Skeletal muscle tissue (tissue), 4 donors: ENCODE data around the gene ANTKMT. TPM values are rescaled to one million over a fixed set of nuclear protein-coding genes. Genes with fewer than 3 reads are reported as not detected.
"Not testable (repeated sequence)": the region's sequence is repeated elsewhere in the genome, so short reads cannot be mapped to it uniquely, and the experiment has no call there.

Source experiments
- H3K27ac ChIP-seq: one replicate; pipeline ENCODE4 v1.7.0; 2013; ENCODE audit warnings: mild to moderate bottlenecking, low read depth, low read length, inconsistent platforms
- H3K27me3 ChIP-seq, 3 donors: one replicate each; pipeline ENCODE4 v1.7.0; 2013; ENCODE audit warnings: low read length in 3 of 3; ENCODE audit not compliant: control insufficient read depth in 3 of 3, insufficient read depth in 3 of 3
- H3K36me3 ChIP-seq, 3 donors: one replicate each; pipeline ENCODE4 v1.7.0; 2013; ENCODE audit warnings: low read length in 3 of 3; ENCODE audit not compliant: control insufficient read depth in 3 of 3, insufficient read depth in 3 of 3
- H3K4me1 ChIP-seq, 3 donors: one replicate each; pipeline ENCODE4 v1.7.0; 2013; ENCODE audit warnings: low read length in 3 of 3, mild to moderate bottlenecking in 3 of 3; ENCODE audit not compliant: control insufficient read depth in 3 of 3, insufficient read depth in 3 of 3
- H3K4me3 ChIP-seq, 3 donors: one replicate each; pipeline ENCODE4 v1.7.0; 2013; ENCODE audit warnings: low read length in 3 of 3
- H3K9ac ChIP-seq, 3 donors: one replicate each; pipeline ENCODE4 v1.7.0; 2013; ENCODE audit warnings: low read length in 3 of 3, mild to moderate bottlenecking in 3 of 3, moderate library complexity in 2 of 3, low read depth in 1 of 3
- H3K9me3 ChIP-seq, 3 donors: one replicate each; pipeline ENCODE4 v1.7.0; 2013; ENCODE audit warnings: low read length in 3 of 3; ENCODE audit not compliant: control insufficient read depth in 3 of 3
- total RNA-seq: library from RNA; depleted of rRNA; stranded (reverse); fragments of >200 nt; gene quantifications from one replicate; pipeline ENCODE4 v1.2.3, GENCODE V29; 2014
- donor health status: Osteomylitis.

Gene ANTKMT
- total RNA-seq, 1 donor from 2014 or later = 12.0 TPM

DNA sequence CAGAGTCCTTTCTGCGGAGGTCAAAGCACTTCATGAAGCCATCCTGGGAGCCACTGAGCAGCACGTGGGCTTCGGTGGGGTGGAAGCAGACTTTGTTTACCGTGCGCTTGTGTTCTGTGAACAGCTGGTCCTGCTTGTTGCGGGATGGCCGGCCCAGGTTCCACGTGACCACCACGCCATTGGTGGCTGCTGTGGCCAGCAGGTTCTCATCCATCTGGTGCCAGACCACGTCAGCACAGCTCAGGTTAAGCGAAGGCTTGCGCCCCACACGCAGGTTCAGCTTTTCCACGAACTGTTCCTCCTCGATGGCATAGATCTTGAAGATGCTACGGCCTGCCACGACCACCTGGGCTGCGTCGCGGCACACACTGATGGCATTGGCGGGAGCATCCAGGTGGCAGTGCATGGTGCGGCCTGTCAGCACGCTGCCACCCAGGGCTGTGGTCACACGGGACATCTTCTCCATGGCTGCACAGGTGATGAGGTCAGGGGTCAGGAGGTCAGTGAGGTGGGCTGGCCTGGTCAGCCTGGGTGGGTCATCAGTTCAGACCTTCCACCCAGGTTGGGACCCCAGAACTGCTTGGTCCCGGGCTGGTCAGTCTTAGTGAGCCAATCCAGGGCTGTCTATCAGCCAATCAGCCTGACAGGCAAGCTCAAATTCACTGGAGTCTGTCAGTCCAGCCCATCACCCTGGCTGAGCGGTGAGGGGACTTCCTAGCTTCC is 31.6 kb upstream of the ANTKMT start:
- H3K9ac ChIP-seq = peak overlapping the region; percentile 74 to 96 (median 93)
- H3K27me3 ChIP-seq = peaks cover 24 to 32% (median 27%) of the 10 kb centered on the region in 3 donors
- peaks cover 6 to 19% (median 7%) of the 10 kb centered on the region in 3 donors for H3K36me3 ChIP-seq
- no peaks in the 10 kb centered on the region for H3K9me3 ChIP-seq
- H3K27ac ChIP-seq = peak overlapping the region; percentile 76
- H3K4me1 ChIP-seq = peaks cover 28 to 56% (median 30%) of the 10 kb centered on the region in 3 donors
- H3K4me3 ChIP-seq = peak overlapping the region; percentile 72 to 93 (median 89)

DNA sequence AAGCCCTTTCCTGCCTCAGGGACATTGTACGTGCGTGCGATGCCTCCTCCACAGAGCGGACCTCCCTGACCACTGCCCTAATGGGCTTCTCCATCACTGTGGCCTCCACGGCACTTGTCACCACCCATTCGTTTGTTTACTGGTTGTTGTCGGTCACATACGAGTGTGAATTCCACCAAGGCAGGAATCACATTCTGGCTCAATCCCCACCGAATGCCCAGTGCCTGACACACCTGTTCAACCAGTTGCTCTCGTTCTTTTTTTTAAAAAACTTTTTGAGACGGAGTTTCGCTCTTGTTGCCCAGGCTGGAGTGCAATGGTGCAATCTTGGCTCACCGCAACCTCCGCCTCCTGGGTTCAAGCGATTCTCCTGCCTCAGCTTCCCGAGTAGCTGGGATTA is 29.7 kb upstream of the ANTKMT start:
- H3K4me1 ChIP-seq = peaks cover 19 to 45% (median 33%) of the 10 kb centered on the region in 3 donors
- H3K9ac ChIP-seq, H3K9me3 ChIP-seq, H3K27ac ChIP-seq: not testable (repeated sequence)
- H3K36me3 ChIP-seq = peaks cover 4 to 14% (median 6%) of the 10 kb centered on the region in 3 donors
- H3K27me3 ChIP-seq = peaks cover 39 to 45% (median 44%) of the 10 kb centered on the region in 3 donors
- peak overlapping the region in 1 of 3 donors; percentile 72 for H3K4me3 ChIP-seq

DNA sequence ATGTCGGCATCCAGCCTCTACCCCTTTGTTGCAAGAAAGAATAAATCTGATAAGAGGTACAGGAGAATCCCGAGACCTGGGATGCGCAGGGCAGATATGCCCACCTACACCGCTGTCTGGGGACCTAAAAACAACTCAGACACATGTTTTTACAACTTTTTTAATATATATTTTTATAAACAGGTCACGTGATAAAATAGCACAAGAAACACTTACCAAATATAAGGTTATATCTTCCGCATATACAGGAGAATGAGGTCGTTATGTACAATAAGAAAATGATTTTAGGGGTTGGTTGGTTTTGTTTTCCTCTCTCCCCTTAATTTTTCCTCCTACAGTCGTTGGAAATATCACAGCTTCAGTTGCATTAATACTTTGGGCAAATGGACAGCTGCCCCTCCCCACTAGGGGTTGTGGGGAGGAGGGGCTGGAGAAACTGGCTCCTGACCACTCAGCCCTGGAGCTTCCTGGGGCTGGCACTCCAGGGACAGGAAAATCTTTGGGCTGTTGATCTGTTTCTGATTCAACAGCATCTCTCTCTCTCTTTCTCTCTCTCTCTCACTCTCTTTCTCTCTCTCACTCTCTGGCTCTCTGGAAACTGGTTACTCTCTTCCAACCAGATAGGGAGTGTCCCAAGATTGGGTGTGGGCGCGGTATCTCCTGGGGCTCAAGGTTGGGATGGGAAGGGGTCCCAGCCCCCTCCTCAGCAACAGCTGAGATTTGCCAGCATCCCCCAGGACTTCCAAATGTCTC is 28.4 kb upstream of the ANTKMT start:
- no peak overlapping the region for H3K4me3 ChIP-seq
- no peaks in the 10 kb centered on the region for H3K9me3 ChIP-seq
- no peak overlapping the region for H3K27ac ChIP-seq
- peaks cover 19 to 34% (median 33%) of the 10 kb centered on the region in 3 donors for H3K4me1 ChIP-seq
- H3K36me3 ChIP-seq = peaks cover 0 to 4% (median 2%) of the 10 kb centered on the region in 3 donors
- no peak overlapping the region for H3K9ac ChIP-seq
- H3K27me3 ChIP-seq = peaks cover 44 to 52% (median 52%) of the 10 kb centered on the region in 3 donors

DNA sequence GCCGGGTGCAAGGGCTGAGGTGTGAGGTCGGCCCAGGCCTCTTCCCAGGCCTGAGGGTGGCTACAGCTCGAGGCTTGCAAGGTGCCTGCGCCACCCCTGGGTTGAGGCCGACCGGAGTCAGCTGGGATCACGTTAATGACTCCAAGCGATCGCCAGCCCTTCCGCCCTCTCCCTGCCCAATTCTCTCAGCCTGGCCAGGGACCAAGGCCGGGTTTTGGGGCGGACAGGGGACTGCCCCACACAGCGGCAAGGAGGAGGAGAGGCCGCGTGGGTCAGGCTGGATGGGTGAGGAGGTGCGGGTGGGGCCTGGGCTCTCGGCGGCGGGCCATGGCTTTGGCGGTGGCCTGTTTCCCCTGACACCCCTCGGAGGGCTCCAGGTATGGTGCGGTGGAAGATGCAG is 27.6 kb upstream of the ANTKMT start:
- peaks cover 47 to 58% (median 54%) of the 10 kb centered on the region in 3 donors for H3K27me3 ChIP-seq
- H3K4me3 ChIP-seq = no peak overlapping the region
- H3K4me1 ChIP-seq = peaks cover 19 to 33% (median 27%) of the 10 kb centered on the region in 3 donors
- no peaks in the 10 kb centered on the region for H3K36me3 ChIP-seq
- H3K9me3 ChIP-seq = no peaks in the 10 kb centered on the region
- H3K9ac ChIP-seq = no peak overlapping the region
- no peak overlapping the region for H3K27ac ChIP-seq

DNA sequence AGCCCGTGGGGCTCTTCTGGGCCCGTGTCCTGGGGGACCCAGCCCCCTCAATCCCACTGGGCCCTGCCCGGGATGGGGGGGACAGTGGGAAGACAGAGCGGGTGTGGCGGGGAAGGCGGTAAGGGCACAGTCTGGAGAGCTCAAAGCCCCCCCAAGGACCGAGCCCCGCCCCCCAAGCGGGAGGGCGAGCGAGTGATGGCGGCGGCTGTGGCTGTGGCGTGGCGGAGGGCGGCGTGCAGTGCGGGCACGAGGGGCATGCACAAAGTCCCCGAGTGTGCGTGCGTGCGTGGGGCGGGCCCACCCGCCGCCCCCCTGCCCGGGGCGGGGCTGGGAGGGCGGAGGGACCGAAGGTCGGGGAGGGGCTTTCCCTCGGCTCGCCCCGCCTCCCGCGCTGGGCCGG is 27.2 kb upstream of the ANTKMT start:
- Histone ChIP-seq H3K9ac (no peak overlapping the region), H3K27me3 (peaks cover 48 to 60% (median 56%) of the 10 kb centered on the region in 3 donors), H3K27ac (no peak overlapping the region), H3K36me3 (no peaks in the 10 kb centered on the region), H3K9me3 (no peaks in the 10 kb centered on the region), H3K4me1 (peaks cover 15 to 29% (median 23%) of the 10 kb centered on the region in 3 donors), H3K4me3 (no peak overlapping the region)

DNA sequence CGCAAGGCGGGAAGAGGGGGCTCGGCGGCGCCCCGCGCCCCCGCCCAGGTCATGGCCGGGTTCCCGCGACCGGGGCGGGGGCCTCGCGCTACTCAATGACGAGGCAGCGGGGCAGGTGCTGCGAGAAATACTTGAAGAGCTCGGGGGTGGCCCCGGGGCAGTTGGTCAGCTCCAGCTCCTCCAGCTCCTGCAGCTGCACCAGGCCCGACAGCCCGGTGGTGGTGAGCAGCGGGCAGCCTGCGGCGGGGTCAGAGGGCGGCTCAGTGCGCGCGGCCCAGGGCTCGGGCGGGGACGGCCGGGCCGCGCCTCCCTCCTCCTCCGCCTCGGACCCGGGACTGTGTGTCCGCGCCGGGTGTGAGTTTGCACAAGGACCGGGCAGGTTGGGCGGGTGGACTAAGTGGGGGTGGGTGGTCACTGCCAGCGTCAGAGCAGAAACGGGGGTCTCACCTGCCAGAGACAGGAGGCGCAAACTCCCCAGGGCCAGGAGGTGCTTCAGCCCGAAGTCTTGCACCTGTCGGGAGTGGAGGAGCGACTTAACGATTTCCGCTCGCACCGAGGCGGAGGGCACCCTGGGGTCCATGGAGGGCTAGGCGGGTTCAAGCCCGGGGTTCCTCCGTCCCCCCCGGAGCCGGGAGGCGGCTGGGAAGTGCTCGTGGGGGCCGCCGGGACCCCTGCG is 26.6 kb upstream of the ANTKMT start:
- H3K4me1 ChIP-seq = peaks cover 9 to 23% (median 18%) of the 10 kb centered on the region in 3 donors
- peaks cover 53 to 66% (median 60%) of the 10 kb centered on the region in 3 donors for H3K27me3 ChIP-seq
- H3K27ac ChIP-seq = no peak overlapping the region
- no peak overlapping the region for H3K4me3 ChIP-seq
- no peaks in the 10 kb centered on the region for H3K9me3 ChIP-seq
- no peak overlapping the region for H3K9ac ChIP-seq
- no peaks in the 10 kb centered on the region for H3K36me3 ChIP-seq

DNA sequence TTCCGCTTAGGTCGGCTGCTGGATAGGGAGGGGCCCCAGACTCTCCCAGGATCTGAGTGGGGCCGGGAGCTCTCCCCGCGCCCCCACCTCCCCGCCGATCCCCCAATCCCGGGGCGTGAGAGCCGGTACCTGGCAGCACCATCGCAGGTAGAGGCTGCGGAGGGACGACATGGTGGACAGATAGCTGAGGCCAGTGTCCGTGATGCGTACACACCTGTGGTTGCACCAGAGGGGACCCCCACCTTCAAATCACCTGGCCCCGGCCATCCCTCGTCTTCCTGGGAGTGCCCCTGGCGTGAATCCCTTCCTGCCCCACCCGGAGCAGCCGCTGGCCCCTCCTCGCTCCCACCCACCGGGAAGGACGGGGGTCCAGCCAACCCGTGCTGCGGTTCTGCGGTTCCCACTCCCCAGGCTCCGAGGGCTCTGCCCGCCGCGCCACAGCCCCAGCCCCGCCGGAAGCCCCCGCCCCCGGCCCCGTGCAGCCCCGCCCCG is 26.0 kb upstream of the ANTKMT start:
- Histone ChIP-seq H3K4me1 (peaks cover 4 to 17% (median 13%) of the 10 kb centered on the region in 3 donors), H3K9ac (no peak overlapping the region), H3K27me3 (peaks cover 58 to 71% (median 64%) of the 10 kb centered on the region in 3 donors), H3K36me3 (no peaks in the 10 kb centered on the region), H3K9me3 (no peaks in the 10 kb centered on the region), H3K27ac (no peak overlapping the region), H3K4me3 (no peak overlapping the region)

DNA sequence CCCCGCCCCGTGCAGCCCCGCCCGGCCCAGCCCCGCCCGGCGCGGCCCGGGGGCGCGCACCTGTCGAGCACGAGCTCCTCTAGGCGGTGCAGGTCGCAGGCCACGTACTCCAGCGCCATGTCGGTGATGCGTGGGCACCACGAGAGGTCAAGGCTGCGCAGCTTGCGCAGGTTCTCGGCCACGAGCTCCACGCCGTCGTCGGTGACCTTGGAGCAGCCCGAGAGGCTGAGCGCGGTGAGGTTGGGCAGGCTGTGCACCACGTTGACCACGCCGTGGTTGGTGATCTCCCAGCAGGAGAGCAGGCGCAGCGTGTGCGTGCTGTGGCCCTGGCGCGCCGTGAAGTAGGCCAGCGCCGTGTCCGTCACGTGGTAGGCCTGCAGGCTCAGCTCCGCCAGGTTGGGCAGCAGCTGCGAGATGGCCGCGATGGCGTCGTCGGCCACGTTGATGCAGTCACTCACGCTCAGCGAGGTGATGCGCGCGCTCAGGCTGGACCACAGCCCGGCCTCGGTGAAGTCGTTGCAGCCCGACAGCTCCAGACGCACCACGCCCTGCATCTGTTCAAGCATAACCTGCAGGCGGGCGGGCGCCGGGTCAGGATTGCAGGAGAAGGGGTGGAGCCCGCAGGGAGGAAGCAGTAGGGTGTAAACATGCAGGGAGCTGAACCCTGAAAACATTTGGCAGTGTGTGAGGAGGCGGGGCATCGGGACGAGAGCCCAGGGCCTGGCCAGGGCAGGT is 25.4 kb upstream of the ANTKMT start:
- H3K4me1 ChIP-seq = peaks cover 4 to 16% (median 8%) of the 10 kb centered on the region in 3 donors
- H3K9me3 ChIP-seq = no peaks in the 10 kb centered on the region
- no peak overlapping the region for H3K9ac ChIP-seq
- H3K36me3 ChIP-seq = no peaks in the 10 kb centered on the region
- H3K27ac ChIP-seq = no peak overlapping the region
- peaks cover 64 to 76% (median 70%) of the 10 kb centered on the region in 3 donors for H3K27me3 ChIP-seq
- peak overlapping the region in 2 of 3 donors; percentile 40 to 49 for H3K4me3 ChIP-seq
